GM12878 (cell line): ENCODE measurements around the gene SLC39A1. TPM values are rescaled to one million over a fixed set of nuclear protein-coding genes. Genes with fewer than 3 reads are reported as not detected.
A peak's percentile ranks its signal among the peaks of the same experiment; 100 is the strongest.

Source experiments
- CEBPB ChIP-seq, 2 experiments: fragments of 150-350 bp in 1 of 2; IDR thresholded peaks; 2 replicates each; pipeline ENCODE4 v1.6.1; 2012 to 2014; ENCODE audit warnings: low read depth in 2 of 2, low read length in 2 of 2, borderline replicate concordance in 1 of 2, inconsistent platforms in 1 of 2
- CREB1 ChIP-seq: IDR thresholded peaks from 2 replicates; pipeline ENCODE4 v1.6.1; 2012; ENCODE audit warnings: low read depth, mild to moderate bottlenecking, inconsistent platforms
- E2F8 ChIP-seq: fragments of 450-650 bp; IDR thresholded peaks from 2 replicates; pipeline ENCODE4 v1.6.1; 2018; ENCODE audit warnings: mild to moderate bottlenecking, low read depth, moderate library complexity; ENCODE audit not compliant: partially characterized antibody
- EED ChIP-seq: sonication (generic); IDR thresholded peaks from 2 replicates; pipeline ENCODE4 v1.6.1; 2016; ENCODE audit warnings: antibody characterized with exemption, low read depth
- GATAD2B ChIP-seq: fragments of 450-650 bp; conservative IDR thresholded peaks from 2 replicates; pipeline ENCODE4 v1.6.1; 2017; ENCODE audit warnings: low read depth, mild to moderate bottlenecking, moderate library complexity
- HDAC2 ChIP-seq: fragments of 200-600 bp; sonication (generic); IDR thresholded peaks from 2 replicates; pipeline ENCODE4 v1.6.1; 2017
- IRF4 ChIP-seq: IDR thresholded peaks from 2 replicates; pipeline ENCODE4 v1.6.1; 2011; ENCODE audit warnings: low read depth, low read length
- KDM1A ChIP-seq: fragments of 200-600 bp; sonication (generic); IDR thresholded peaks from 2 replicates; pipeline ENCODE4 v1.6.1; 2016; ENCODE audit warnings: borderline replicate concordance
- MEF2B ChIP-seq: fragments of 450-650 bp; IDR thresholded peaks from 2 replicates; pipeline ENCODE4 v1.6.1; 2018; ENCODE audit warnings: mild to moderate bottlenecking, moderate library complexity; ENCODE audit not compliant: partially characterized antibody, poor library complexity, severe bottlenecking
- MLLT1 ChIP-seq: fragments of 450-650 bp; IDR thresholded peaks from 2 replicates; pipeline ENCODE4 v1.6.1; 2016; ENCODE audit warnings: mild to moderate bottlenecking
- MTA2 ChIP-seq: fragments of 450-650 bp; IDR thresholded peaks from 2 replicates; pipeline ENCODE4 v1.6.1; 2016; ENCODE audit warnings: low read depth, mild to moderate bottlenecking, moderate library complexity
- PAX8 ChIP-seq: fragments of 450-650 bp; IDR thresholded peaks from 2 replicates; pipeline ENCODE4 v1.6.1; 2017; ENCODE audit warnings: mild to moderate bottlenecking, moderate library complexity
- PRDM15 ChIP-seq: fragments of 450-650 bp; formaldehyde crosslinking; IDR thresholded peaks from 2 replicates; pipeline ENCODE4 v1.4.0; 2020; ENCODE audit warnings: mild to moderate bottlenecking, moderate library complexity
- RAD21 ChIP-seq: IDR thresholded peaks from 2 replicates; pipeline ENCODE4 v1.6.1; 2011; ENCODE audit warnings: mild to moderate bottlenecking, low read depth, low read length, moderate library complexity; ENCODE audit not compliant: insufficient read depth
- RELA ChIP-seq: fragments of 450-650 bp; IDR thresholded peaks from 2 replicates; pipeline ENCODE4 v1.8.0; 2014; ENCODE audit warnings: borderline replicate concordance; ENCODE audit not compliant: partially characterized antibody
- RUNX3 ChIP-seq: IDR thresholded peaks from 2 replicates; pipeline ENCODE4 v1.6.1; 2012; ENCODE audit warnings: low read length, inconsistent platforms
- STAT1 ChIP-seq: fragments of 450-650 bp; conservative IDR thresholded peaks from 2 replicates; pipeline ENCODE4 v1.6.1; 2014; ENCODE audit warnings: antibody characterized with exemption, mild to moderate bottlenecking
- SUPT20H ChIP-seq: IDR thresholded peaks from 2 replicates; pipeline ENCODE4 v1.6.1; 2011; ENCODE audit warnings: low read depth, mild to moderate bottlenecking, low read length, moderate library complexity, borderline replicate concordance; ENCODE audit not compliant: control insufficient read depth
- TBL1XR1 ChIP-seq: IDR thresholded peaks from 2 replicates; pipeline ENCODE4 v1.6.1; 2012; ENCODE audit warnings: low read depth, low read length, improper control_type of control experiment
- TCF3 ChIP-seq: IDR thresholded peaks from 2 replicates; pipeline ENCODE4 v1.6.1; 2012; ENCODE audit warnings: low read depth, mild to moderate bottlenecking, low read length, borderline replicate concordance; ENCODE audit not compliant: insufficient read depth
- YY1 ChIP-seq: IDR thresholded peaks from 2 replicates; pipeline ENCODE4 v1.6.1; 2011; ENCODE audit warnings: low read depth, mild to moderate bottlenecking, low read length
- ZBED1 ChIP-seq: IDR thresholded peaks from 2 replicates; pipeline ENCODE4 v1.6.1; 2016; ENCODE audit warnings: borderline replicate concordance
- ZNF274 ChIP-seq: IDR thresholded peaks from one replicate; pipeline ENCODE4 v1.8.0; 2011; ENCODE audit not compliant: insufficient read length, insufficient read depth
- polyA plus RNA-seq, 11 experiments: library from polyadenylated mRNA; depleted of rRNA in 4 of 11; unstranded in 6 of 11; stranded (reverse) in 5 of 11; fragments of >200 nt; fragmentation: Nextera tagmentation in 4 of 11; fragmentation: Illumina TruSeq in 1 of 11; extraction: Ambion mirVana in 4 of 11; extraction: Trizol in 1 of 11; gene quantifications; 1 replicate in 1 of 11; 2 replicates in 10 of 11; pipeline versions ENCODE4 v1.2.1 to v1.2.3, GENCODE V29; 2011 to 2016; ENCODE audit warnings: inconsistent platforms in 2 of 11, missing spikeins in 2 of 11, low read depth in 1 of 11
- total RNA-seq, 4 experiments: library from RNA; depleted of rRNA in 3 of 4; stranded (reverse); fragments of >200 nt in 3 of 4; fragmentation: Illumina TruSeq in 1 of 4; extraction: Trizol in 1 of 4; gene quantifications; 2 replicates each; pipeline versions ENCODE4 v1.2.1 to v1.2.3, GENCODE V29; 2013 to 2021

Gene SLC39A1
- total and polyA plus RNA-seq, 10 of the 15 experiments (the other 5 are each of a cell fraction or from before 2014, with no cell fraction given): 8.8 to 98.6 (median 72.4) TPM

- TF ChIP-seq PRDM15 (CRISPR knock-in tag) (no peak), IRF4 (no peak; the same call in 1 of the 2 replicates), ZBED1 (peak; percentile 100), RUNX3 (peak; percentile 68), GATAD2B (peak; percentile 82; the same call in 1 of the 2 replicates), MEF2B (peak; percentile 67), TBL1XR1 (no peak; the same call in 1 of the 2 replicates), RAD21 (peak; percentile 20; the same call in 1 of the 2 replicates), ZNF274 (no peak), PAX8 (peak; percentile 80; the same call in 1 of the 2 replicates), MTA2 (peak; percentile 73), MLLT1 (peak; percentile 89), RELA (peak; percentile 90), E2F8 (no peak), CREB1 (peak; percentile 74), SUPT20H (no peak), HDAC2 (no peak), STAT1 (peak; percentile 74; the same call in 1 of the 2 replicates), KDM1A (no peak), CEBPB (IDR thresholded peaks at IDR 0.05; ENCODE audit: borderline replicate concordance in 1 of 2, low read depth in 2 of 2, low read length in 2 of 2) (no peak), TCF3 (no peak), YY1 (peak; percentile 94), EED (no peak)
Observed at GRCh38 chr1:153922972-153923925, 40.1 kb downstream of the SLC39A1 start, which contains the start of gene GATAD2B (continued).
